ENCODE measurements around the gene ANXA2. TPM values are rescaled to one million over a fixed set of nuclear protein-coding genes. Genes with fewer than 3 reads are reported as not detected.
"Not testable (repeated sequence)": the region's sequence is repeated elsewhere in the genome, so short reads cannot be mapped to it uniquely, and the experiment has no call there.

Gene ANXA2
- total RNA-seq, 1 experiment from 2014 or later = 2,114 TPM

DNA sequence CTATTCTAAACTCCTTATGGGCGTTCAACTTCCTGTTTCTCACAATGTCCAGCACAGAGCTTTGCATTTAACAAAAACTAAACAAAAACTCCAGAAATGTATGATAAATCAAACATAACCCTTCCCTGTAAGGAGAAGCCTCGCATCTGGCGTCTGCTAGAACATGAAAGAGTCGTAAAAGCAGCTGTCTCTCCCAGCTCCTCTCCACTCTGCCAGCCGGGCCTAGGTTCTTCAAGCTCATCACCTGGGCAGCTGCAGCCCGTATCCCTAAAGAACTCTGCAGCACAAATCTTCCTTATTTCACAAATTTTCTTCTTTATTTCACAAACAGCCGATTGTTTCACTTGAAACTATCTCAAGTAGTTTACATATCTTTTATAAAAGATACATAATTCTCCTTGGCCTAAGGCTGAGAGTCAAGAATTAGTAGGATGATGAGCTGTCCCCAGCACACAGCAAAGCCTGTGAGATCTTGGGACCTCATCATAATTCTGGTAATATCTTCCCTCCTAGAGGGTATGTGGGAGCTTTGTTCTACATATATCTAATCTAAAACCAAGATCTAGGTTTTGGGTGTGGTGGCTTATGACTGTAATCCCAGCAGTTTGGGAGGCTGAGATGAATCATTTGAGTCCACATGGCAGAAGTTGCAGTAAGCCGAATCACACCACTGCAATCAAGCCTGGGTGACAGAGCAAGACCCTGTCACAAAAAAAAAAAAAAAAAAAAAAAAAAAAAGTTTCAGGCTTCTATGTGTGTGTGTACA is 35.3 kb downstream of the ANXA2 start:
- Histone ChIP-seq H4K20me1 (ENCODE audit: low read length) (peaks cover 40% of the 10 kb centered on the region), H3K27me3 (ENCODE audit: low read length) (no peaks in the 10 kb centered on the region), H3K9me3 (ENCODE audit: low read length) (no peaks in the 10 kb centered on the region), H3K36me3 (ENCODE audit: low read depth, low read length) (peaks cover 66% of the 10 kb centered on the region), H3K79me2 (ENCODE audit: low read length) (peaks cover 74% of the 10 kb centered on the region), H3K27ac (ENCODE audit: low read length) (peak overlapping the region; percentile 95), H3K4me3 (ENCODE audit: low read length) (no peak overlapping the region), H2AFZ (ENCODE audit: low read length) (no peak overlapping the region), H3K4me1 (ENCODE audit: insufficient read depth, low read length) (peaks cover 35% of the 10 kb centered on the region), H3K9me2 (replicated peaks; ENCODE audit: low read length) (no peaks in the 10 kb centered on the region), H3F3A (ENCODE audit: low read length, unreplicated experiment) (peaks cover 30% of the 10 kb centered on the region), H3K4me2 (ENCODE audit: low read length) (peak overlapping the region; percentile 40; the same call in 1 of the 2 replicates), H3K9ac (ENCODE audit: low read length) (peak overlapping the region; percentile 67)
- ATAC-seq (peak; percentile 76), DNase-seq (peak; percentile 83)
- intact Hi-C loops (cut with micrococcal nuclease) = no loop called here
- no TSS peak for BruUV-seq (replicated peaks)
- ChIA-PET POLR2A (ENCODE audit: unreplicated experiment) (interaction anchor here (0.7 kb wide), 2 partner anchors 31 to 51 kb away, joined by 3 to 4 read pairs; no protein-coding TSS in a partner anchor), CTCF (interaction anchor here (1.0 kb wide), 1 partner anchor 12 kb away, joined by 3 read pairs; no protein-coding TSS in a partner anchor)
- TF ChIP-seq EZH2phosphoT487 (IDR thresholded peaks at IDR 0.05; ENCODE audit: borderline replicate concordance, low read length) = no peak
- TF ChIP-seq EZH2 (IDR thresholded peaks at IDR 0.05; ENCODE audit: low read length, unreplicated experiment) = no peak
- TF ChIP-seq, protein P1, sequence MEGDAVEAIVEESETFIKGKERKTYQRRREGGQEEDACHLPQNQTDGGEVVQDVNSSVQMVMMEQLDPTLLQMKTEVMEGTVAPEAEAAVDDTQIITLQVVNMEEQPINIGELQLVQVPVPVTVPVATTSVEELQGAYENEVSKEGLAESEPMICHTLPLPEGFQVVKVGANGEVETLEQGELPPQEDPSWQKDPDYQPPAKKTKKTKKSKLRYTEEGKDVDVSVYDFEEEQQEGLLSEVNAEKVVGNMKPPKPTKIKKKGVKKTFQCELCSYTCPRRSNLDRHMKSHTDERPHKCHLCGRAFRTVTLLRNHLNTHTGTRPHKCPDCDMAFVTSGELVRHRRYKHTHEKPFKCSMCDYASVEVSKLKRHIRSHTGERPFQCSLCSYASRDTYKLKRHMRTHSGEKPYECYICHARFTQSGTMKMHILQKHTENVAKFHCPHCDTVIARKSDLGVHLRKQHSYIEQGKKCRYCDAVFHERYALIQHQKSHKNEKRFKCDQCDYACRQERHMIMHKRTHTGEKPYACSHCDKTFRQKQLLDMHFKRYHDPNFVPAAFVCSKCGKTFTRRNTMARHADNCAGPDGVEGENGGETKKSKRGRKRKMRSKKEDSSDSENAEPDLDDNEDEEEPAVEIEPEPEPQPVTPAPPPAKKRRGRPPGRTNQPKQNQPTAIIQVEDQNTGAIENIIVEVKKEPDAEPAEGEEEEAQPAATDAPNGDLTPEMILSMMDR (conservative IDR thresholded peaks at IDR 0.05; ENCODE audit: low read depth, low read length) = no peak

DNA sequence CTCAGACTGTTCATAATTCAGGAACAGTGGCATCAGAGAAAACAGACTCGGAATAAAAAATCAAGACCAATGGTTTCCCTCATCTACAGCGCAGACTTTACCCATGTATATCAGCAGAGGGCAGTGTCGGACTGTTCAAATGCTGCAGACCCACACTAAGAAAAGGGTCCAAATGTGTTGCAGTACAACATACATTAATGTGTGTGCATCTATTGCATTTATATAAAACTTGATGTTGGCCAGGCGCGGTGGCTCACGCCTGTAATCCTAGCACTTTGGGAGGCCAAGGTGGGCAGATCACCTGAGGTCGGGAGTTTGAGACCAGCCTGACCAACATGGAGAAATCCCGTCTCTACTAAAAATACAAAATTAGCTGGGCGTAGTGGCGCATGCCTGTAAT is 38.0 kb downstream of the ANXA2 start:
- peak overlapping the region; percentile 3; the same call in 1 of the 2 replicates for H3K27ac ChIP-seq (ENCODE audit: low read length)
- CTCF ChIA-PET; POLR2A ChIA-PET (ENCODE audit: unreplicated experiment): not testable (repeated sequence)

More for the DNA sequence above, 38.0 kb downstream of the ANXA2 start:
- ATAC-seq (0 out of 2 replicates have a peak, but pooled peaks have one; percentile 25), DNase-seq (peak; percentile 44)
- H3K9me2 ChIP-seq (replicated peaks; ENCODE audit: low read length); H3K4me2 ChIP-seq (ENCODE audit: low read length); H3K4me3 ChIP-seq (ENCODE audit: low read length); H3K9ac ChIP-seq (ENCODE audit: low read length); H2AFZ ChIP-seq (ENCODE audit: low read length); BruUV-seq (replicated peaks); H3K27me3 ChIP-seq (ENCODE audit: low read length); H3K9me3 ChIP-seq (ENCODE audit: low read length): not testable (repeated sequence)
- peaks cover 91% of the 10 kb centered on the region for H3K36me3 ChIP-seq (ENCODE audit: low read depth, low read length)
- intact Hi-C loops (cut with micrococcal nuclease) = loop anchor here (1.0 to 2.0 kb wide), 2 partner anchors 31 to 85 kb away; no protein-coding TSS in a partner anchor
- peaks cover 31% of the 10 kb centered on the region for H3K4me1 ChIP-seq (ENCODE audit: insufficient read depth, low read length)
- peaks cover 49% of the 10 kb centered on the region for H4K20me1 ChIP-seq (ENCODE audit: low read length)
- peaks cover 38% of the 10 kb centered on the region for H3F3A ChIP-seq (ENCODE audit: low read length, unreplicated experiment)
- peaks cover 88% of the 10 kb centered on the region for H3K79me2 ChIP-seq (ENCODE audit: low read length)
- TF ChIP-seq, protein P1 (conservative IDR thresholded peaks at IDR 0.05; ENCODE audit: low read depth, low read length) = peak; percentile 57
